Adrenal gland (tissue), 5 donors: ENCODE measurements around the gene STK24.

ENCODE experiments used
- CTCF ChIP-seq, 6 experiments: fragments of 450-650 bp in 4 of 6; fragments of 200-600 bp in 2 of 6; sonication (generic) in 1 of 6; IDR thresholded peaks; 1 replicate in 5 of 6; 2 replicates in 1 of 6; pipeline versions ENCODE4 v1.5.1 to v1.8.0; 2016 to 2021; ENCODE audit warnings: antibody characterized with exemption in 6 of 6, mild to moderate bottlenecking in 2 of 6, moderate library complexity in 1 of 6
- POLR2A ChIP-seq, 2 donors: fragments of 450-650 bp; IDR thresholded peaks; one replicate each; pipeline ENCODE4 v1.6.1; 2017; ENCODE audit warnings: antibody characterized with exemption in 2 of 2, mild to moderate bottlenecking in 2 of 2, moderate library complexity in 1 of 2
- donor health status: DM: no; HTN: no; CAD: no.

GRCh38 chr13:98524793-98525192, 52.1 kb downstream of the STK24 start:
- no peak for TF ChIP-seq CTCF (IDR thresholded peaks at IDR 0.05)
- no peak for TF ChIP-seq POLR2A (IDR thresholded peaks at IDR 0.05)
